Pancreas (tissue), 10 donors: ENCODE measurements around the gene KNDC1. TPM values are rescaled to one million over a fixed set of nuclear protein-coding genes. Genes with fewer than 3 reads are reported as not detected.

ENCODE experiments used
- ATAC-seq, 4 donors: fragments of 200-7000 bp; cut with Tn5 transposase; one replicate each; pipeline versions ENCODE4 v1.8.0 to v1.9.1; 2020; ENCODE audit warnings: mild to moderate bottlenecking in 4 of 4, moderate library complexity in 4 of 4
- DNase-seq, 6 donors: peaks; one replicate each; pipeline ENCODE4 v3.0.0-alpha.2; 2020
- FAIRE-seq: peaks from 2 replicates; lab custom pipeline; 2012; peaks lifted over from hg19 to GRCh38; lab: Jason Lieb, UNC
- H3K27ac ChIP-seq, 4 donors: fragments of 200-600 bp; sonication (generic); 1 replicate in 3 of 4; 2 replicates in 1 of 4; pipeline versions ENCODE4 v1.5.0 to v1.8.0; 2020
- H3K27me3 ChIP-seq, 4 donors: fragments of 200-600 bp; one replicate each; pipeline ENCODE4 v1.8.0; 2021
- H3K36me3 ChIP-seq, 3 donors: fragments of 200-600 bp; sonication (generic) in 1 of 3; one replicate each; pipeline versions ENCODE4 v1.5.0 to v1.8.0; 2020 to 2021
- H3K4me1 ChIP-seq, 3 donors: fragments of 200-600 bp; one replicate each; pipeline ENCODE4 v1.8.0; 2021
- H3K4me3 ChIP-seq, 4 donors: fragments of 200-600 bp; sonication (generic) in 2 of 4; one replicate each; pipeline versions ENCODE4 v1.5.0 to v1.8.0; 2020 to 2021
- H3K9me3 ChIP-seq, 4 donors: fragments of 200-600 bp; one replicate each; pipeline ENCODE4 v1.8.0; 2021
- CTCF ChIP-seq, 4 donors: fragments of 200-600 bp; sonication (generic) in 3 of 4; IDR thresholded peaks; one replicate each; pipeline versions ENCODE4 v1.5.0 to v1.8.0; 2021; ENCODE audit warnings: antibody characterized with exemption in 4 of 4
- WGBS, 2 donors: extraction: QIAGEN DNeasy Blood & Tissue Kit; methylation state at CpG; one replicate each; pipeline ENCODE4 v1.1.7; 2013; 5-methylcytosine and 5-hydroxymethylcytosine counted together
- intact Hi-C, 3 donors: fragments of 100-400 bp; cut with DNase I; formaldehyde crosslinking; loops; one replicate each; pipeline versions ENCODE4 v1.11.1 to v1.14.2; 2022
- polyA plus RNA-seq, 2 donors: library from polyadenylated mRNA; stranded (reverse); fragments of 200-250 nt; gene quantifications; one replicate each; pipeline ENCODE4 v1.2.3, GENCODE V29; 2013
- total RNA-seq, 6 donors: library from RNA; stranded (reverse); fragmentation: NEBNext Ultra II Directional in 4 of 6; extraction: Animal tissue kit (Norgen Biotek cat#: 25700) in 4 of 6; gene quantifications; one replicate each; pipeline versions ENCODE4 v1.2.1 to v1.2.4, GENCODE V29; 2021 to 2023
- donor health status: healthy with polysubstance abuse.
- donor health status: DM: no; HTN: no; CAD: no; lungs with moderate emphysema.
- donor health status: DM: no; HTN: no; CAD: no.
- donor health status: control.
- donor health status: control.
- donor health status: Bipolar disorder and iron deficiency.
- donor health status: DM: yes; HTN: yes; CAD: no.
- donor health status: DM: no; HTN: no; CAD: no.
- donor health status: DM: no; HTN: no; CAD: no.
- donor health status: DM: yes; HTN: yes; CAD: no.

KNDC1 gene
- total and polyA plus RNA-seq, 8 donors: 0.14 to 3.1 (median 0.74) TPM

GRCh38 chr10:133258818-133259601 is 99.0 kb downstream of the KNDC1 start:
- DNase-seq (peak in 2 of 6 donors; percentile 30 to 78), FAIRE-seq (no peak), ATAC-seq (peak in 2 of 4 donors; percentile 2 to 11)
- Histone ChIP-seq H3K9me3 (no peaks in the 10 kb centered on the region), H3K4me3 (no peak overlapping the region), H3K27me3 (no peaks in the 10 kb centered on the region), H3K4me1 (peaks cover 0 to 26% (median 12%) of the 10 kb centered on the region in 3 donors), H3K36me3 (no peaks in the 10 kb centered on the region), H3K27ac (peak overlapping the region; percentile 42 to 80 (median 64))
- 82 to 88% methylated on average over 24 of the region's 24 CpGs for WGBS, 2 donors
- intact Hi-C loops: no loop called here
- TF ChIP-seq CTCF (IDR thresholded peaks at IDR 0.05): no peak

GRCh38 chr10:133259602-133259989 is 99.6 kb downstream of the KNDC1 start:
- H3K27ac ChIP-seq: peak overlapping the region in 2 of 4 donors; percentile 41 to 50
- no peak for TF ChIP-seq CTCF (IDR thresholded peaks at IDR 0.05)
- H3K9me3 ChIP-seq: no peaks in the 10 kb centered on the region
- WGBS, 2 donors: 81 to 89% methylated on average over 12 of the region's 12 CpGs
- no peak overlapping the region for H3K4me3 ChIP-seq
- DNase-seq: no peak
- FAIRE-seq: no peak
- H3K36me3 ChIP-seq: no peaks in the 10 kb centered on the region
- peaks cover 0 to 26% (median 12%) of the 10 kb centered on the region in 3 donors for H3K4me1 ChIP-seq
- ATAC-seq: no peak
- intact Hi-C loops: no loop called here
- no peaks in the 10 kb centered on the region for H3K27me3 ChIP-seq

GRCh38 chr10:133260895-133261725 is 101.1 kb downstream of the KNDC1 start:
- Histone ChIP-seq H3K36me3 (no peaks in the 10 kb centered on the region), H3K9me3 (no peaks in the 10 kb centered on the region), H3K27me3 (no peaks in the 10 kb centered on the region), H3K27ac (peak overlapping the region in 3 of 4 donors; percentile 80 to 88 (median 83)), H3K4me3 (peak overlapping the region; percentile 40 to 89 (median 70)), H3K4me1 (peaks cover 0 to 26% (median 12%) of the 10 kb centered on the region in 3 donors)
- 18 to 27% methylated on average over 36 to 50 of the region's 50 CpGs for WGBS, 2 donors
- ATAC-seq (peak; percentile 24 to 55 (median 30)), FAIRE-seq (no peak), DNase-seq (peak; percentile 54 to 89 (median 67))
- intact Hi-C loops: no loop called here
- no peak for TF ChIP-seq CTCF (IDR thresholded peaks at IDR 0.05)

DNA sequence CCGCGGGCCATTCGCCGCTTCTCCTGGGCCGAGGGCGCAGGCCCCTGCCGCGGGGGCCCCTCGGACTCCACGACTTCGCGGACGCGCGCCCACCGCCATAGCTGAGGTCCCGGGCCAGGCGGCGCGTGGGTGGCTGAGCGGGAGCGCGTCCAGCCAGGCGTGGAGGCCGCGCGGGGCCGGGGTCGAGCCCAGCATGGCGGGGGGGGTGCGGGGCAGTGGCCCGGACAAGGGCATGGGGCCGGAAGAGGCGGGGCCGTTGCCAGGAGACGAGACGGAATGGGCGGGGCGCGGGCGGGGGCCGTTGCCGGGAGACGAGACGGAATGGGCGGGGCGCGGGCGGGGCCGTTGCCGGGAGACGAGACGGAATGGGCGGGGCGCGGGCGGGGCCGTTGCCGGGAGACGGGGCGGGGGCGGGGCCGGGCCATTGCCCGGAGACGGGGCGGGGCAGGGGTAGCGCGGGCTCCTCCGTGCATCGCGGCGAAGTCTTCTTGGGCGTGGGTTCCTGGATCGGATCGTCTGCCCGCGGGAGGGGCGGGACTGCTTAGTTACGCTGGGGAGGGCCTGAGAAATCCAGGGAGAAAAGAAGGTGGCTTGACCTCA is 101.8 kb downstream of the KNDC1 start:
- no peak for FAIRE-seq
- intact Hi-C loops: no loop called here
- H3K4me1 ChIP-seq: peaks cover 0 to 26% (median 12%) of the 10 kb centered on the region in 3 donors

More for the DNA sequence above, 101.8 kb downstream of the KNDC1 start:
- DNase-seq (peak; percentile 87 to 96 (median 94)), ATAC-seq (peak; percentile 65 to 83 (median 76))
- Histone ChIP-seq H3K4me3 (peak overlapping the region; percentile 40 to 89 (median 70)), H3K27me3 (no peaks in the 10 kb centered on the region), H3K36me3 (no peaks in the 10 kb centered on the region), H3K27ac (peak overlapping the region in 3 of 4 donors; percentile 80 to 88 (median 83)), H3K9me3 (no peaks in the 10 kb centered on the region)
- no peak for TF ChIP-seq CTCF (IDR thresholded peaks at IDR 0.05)
- WGBS, 2 donors: 1 to 2% methylated on average over 43 to 79 of the region's 79 CpGs
